NT2/D1 (cell line): ENCODE results near the gene ABCC10.
A peak's percentile ranks its signal among the peaks of the same experiment; 100 is the strongest.
"Not testable (repeated sequence)": the region's sequence is repeated elsewhere in the genome, so short reads cannot be mapped to it uniquely, and the experiment has no call there.

Experiments used
- DNase-seq: peaks from one replicate; pipeline ENCODE4 v3.0.0-alpha.2; 2011; ENCODE audit warnings: low read depth, low spot score
- H3K27me3 ChIP-seq: 2 replicates; pipeline ENCODE4 v1.6.0; 2011; ENCODE audit warnings: mild to moderate bottlenecking; ENCODE audit not compliant: insufficient read length, insufficient read depth
- H3K36me3 ChIP-seq: 2 replicates; pipeline ENCODE4 v1.6.1; 2011; ENCODE audit warnings: mild to moderate bottlenecking, low read length, mixed read lengths; ENCODE audit not compliant: insufficient read depth, insufficient read length
- H3K4me1 ChIP-seq: 2 replicates; pipeline ENCODE4 v1.5.1; 2011; ENCODE audit not compliant: insufficient read depth, insufficient read length
- H3K4me3 ChIP-seq: 2 replicates; pipeline ENCODE4 v1.5.1; 2011; ENCODE audit warnings: low read depth; ENCODE audit not compliant: insufficient read length
- H3K9ac ChIP-seq: 2 replicates; pipeline ENCODE4 v1.6.0; 2011; ENCODE audit warnings: low read depth; ENCODE audit not compliant: insufficient read length
- H3K9me3 ChIP-seq: 2 replicates; pipeline ENCODE4 v1.5.1; 2011; ENCODE audit warnings: mild to moderate bottlenecking, low read length; ENCODE audit not compliant: insufficient read depth
- SUZ12 ChIP-seq: IDR thresholded peaks from 2 replicates; pipeline ENCODE4 v1.6.1; 2011; ENCODE audit not compliant: insufficient read length, insufficient read depth; ENCODE audit errors: extremely low read depth
- YY1 ChIP-seq: IDR thresholded peaks from 2 replicates; pipeline ENCODE4 v1.6.1; 2011; ENCODE audit not compliant: insufficient read length, insufficient read depth
- ZNF274 ChIP-seq: IDR thresholded peaks from 2 replicates; pipeline ENCODE4 v1.6.1; 2011; ENCODE audit warnings: mild to moderate bottlenecking, low read depth, low read length

The ABCC10 gene

DNA sequence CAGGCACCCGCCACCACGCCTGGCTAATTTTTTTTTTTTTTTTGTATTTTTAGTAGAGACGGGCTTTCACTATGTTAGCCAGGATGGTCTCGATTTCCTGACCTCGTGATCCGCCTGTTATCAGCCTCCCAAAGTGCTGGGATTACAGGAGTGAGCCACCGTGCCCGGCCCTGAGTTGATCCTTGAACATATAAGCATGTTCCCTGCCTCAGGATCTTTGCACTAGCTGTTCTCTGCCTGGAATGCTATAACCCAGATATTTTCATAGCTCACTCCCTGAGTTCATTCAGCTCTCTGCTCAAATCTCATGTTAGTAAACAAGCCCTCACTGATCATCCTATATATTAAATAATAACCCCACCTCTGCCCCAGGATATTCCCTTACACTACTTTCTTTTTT is 37.0 kb downstream of the ABCC10 start:
- TF ChIP-seq ZNF274 (no peak), SUZ12 (no peak), YY1 (no peak)

DNA sequence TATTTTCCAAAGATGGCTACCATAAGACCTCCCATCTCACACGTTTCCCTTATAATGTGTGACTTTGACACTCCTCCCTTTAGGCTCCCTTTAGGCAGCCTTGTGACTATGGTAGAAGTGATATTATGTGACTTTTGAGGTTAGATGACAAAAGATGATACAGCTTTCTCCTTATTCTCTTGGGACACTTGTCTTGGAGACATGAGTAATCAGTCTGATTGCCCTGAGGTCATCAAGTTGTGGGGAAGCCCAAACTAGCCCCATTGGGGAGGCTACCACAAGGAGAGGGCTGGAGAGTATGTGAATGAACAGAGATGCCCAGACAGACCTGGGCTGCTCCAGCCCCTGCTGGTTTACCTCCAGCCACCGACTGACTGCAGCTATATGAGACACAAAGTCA is 38.6 kb downstream of the ABCC10 start:
- TF ChIP-seq ZNF274 (no peak), SUZ12 (no peak), YY1 (no peak)
- H3K9ac ChIP-seq = no peak overlapping the region
- H3K4me1 ChIP-seq = peaks cover 10% of the 10 kb centered on the region
- H3K9me3 ChIP-seq = no peaks in the 10 kb centered on the region
- H3K27me3 ChIP-seq = no peaks in the 10 kb centered on the region
- H3K36me3 ChIP-seq = no peaks in the 10 kb centered on the region
- no peak for DNase-seq
- H3K4me3 ChIP-seq = no peak overlapping the region

More for the DNA sequence above, 37.0 kb downstream of the ABCC10 start:
- DNase-seq = no peak
- no peak overlapping the region for H3K9ac ChIP-seq
- H3K36me3 ChIP-seq = no peaks in the 10 kb centered on the region
- no peaks in the 10 kb centered on the region for H3K9me3 ChIP-seq
- H3K4me3 ChIP-seq = no peak overlapping the region
- no peaks in the 10 kb centered on the region for H3K27me3 ChIP-seq
- H3K4me1 ChIP-seq = peaks cover 10% of the 10 kb centered on the region

DNA sequence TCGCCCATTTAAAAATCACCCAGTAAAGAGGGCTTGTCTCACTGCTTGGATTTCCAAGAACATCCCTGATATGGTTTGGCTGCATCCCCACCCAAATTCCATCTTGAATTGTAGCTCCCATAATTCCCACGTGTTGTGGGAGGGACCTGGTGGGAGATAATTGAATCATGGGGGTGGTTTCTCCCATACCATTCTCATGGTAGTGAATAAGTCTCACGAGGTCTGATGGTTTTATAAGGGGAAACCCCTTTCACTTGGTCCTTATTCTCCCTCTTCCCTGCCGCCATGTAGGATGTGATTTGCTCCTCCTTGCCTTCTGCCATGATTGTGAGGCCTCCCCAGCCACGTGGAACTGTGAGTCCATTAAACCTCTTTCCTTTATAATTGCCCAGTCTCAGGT is 39.9 kb downstream of the ABCC10 start:
- not testable (repeated sequence) for H3K4me1 ChIP-seq, H3K9me3 ChIP-seq, H3K36me3 ChIP-seq, DNase-seq, H3K4me3 ChIP-seq, H3K27me3 ChIP-seq, H3K9ac ChIP-seq

DNA sequence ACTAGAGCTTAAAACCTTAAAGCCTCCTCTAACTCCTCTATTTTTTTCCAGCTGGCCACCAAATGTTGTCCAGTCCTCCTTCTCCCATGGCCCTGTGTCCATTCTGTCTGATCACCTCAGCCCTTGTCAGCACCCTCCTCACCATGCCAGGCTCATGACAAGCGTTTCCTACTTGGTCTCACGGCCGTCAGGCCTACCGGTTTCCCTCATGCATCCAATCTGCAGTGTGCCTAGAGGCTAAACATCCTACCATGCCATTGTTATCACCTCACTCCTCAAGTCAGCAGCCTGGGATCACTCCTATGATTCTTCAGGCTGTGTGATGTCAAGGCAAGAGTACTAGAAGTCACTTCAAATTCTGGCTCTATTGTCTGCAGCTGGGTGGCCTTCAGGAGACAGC is 40.4 kb downstream of the ABCC10 start:
- no peak overlapping the region for H3K4me3 ChIP-seq
- TF ChIP-seq YY1 = no peak
- TF ChIP-seq ZNF274 = no peak
- TF ChIP-seq SUZ12 = no peak
- no peaks in the 10 kb centered on the region for H3K9me3 ChIP-seq
- no peak for DNase-seq
- peaks cover 10% of the 10 kb centered on the region for H3K4me1 ChIP-seq
- no peaks in the 10 kb centered on the region for H3K36me3 ChIP-seq
- no peaks in the 10 kb centered on the region for H3K27me3 ChIP-seq
- no peak overlapping the region for H3K9ac ChIP-seq

DNA sequence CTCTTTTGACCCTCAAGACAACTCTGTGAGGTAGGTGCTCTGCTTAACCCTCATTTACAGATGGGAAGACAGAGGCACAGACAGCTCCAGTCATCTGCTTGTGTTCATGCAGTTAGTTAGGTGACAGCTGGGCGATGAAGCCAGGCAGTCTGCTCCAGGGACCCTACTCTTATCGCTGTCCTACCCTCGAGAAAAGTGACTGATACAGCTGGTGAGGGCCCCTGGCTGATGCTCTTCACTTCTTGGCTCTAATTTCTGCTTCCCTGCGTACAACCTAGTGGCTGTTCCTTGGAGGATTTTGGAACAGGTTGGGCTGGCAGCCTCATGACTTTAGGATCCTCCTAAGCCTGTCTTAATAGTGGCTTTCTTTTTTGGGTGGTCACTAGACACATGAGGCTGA is 40.9 kb downstream of the ABCC10 start:
- Histone ChIP-seq H3K27me3 (no peaks in the 10 kb centered on the region), H3K9me3 (no peaks in the 10 kb centered on the region), H3K36me3 (no peaks in the 10 kb centered on the region), H3K4me1 (peaks cover 10% of the 10 kb centered on the region), H3K9ac (no peak overlapping the region), H3K4me3 (no peak overlapping the region)
- TF ChIP-seq YY1 (no peak), SUZ12 (no peak), ZNF274 (no peak)
- no peak for DNase-seq

DNA sequence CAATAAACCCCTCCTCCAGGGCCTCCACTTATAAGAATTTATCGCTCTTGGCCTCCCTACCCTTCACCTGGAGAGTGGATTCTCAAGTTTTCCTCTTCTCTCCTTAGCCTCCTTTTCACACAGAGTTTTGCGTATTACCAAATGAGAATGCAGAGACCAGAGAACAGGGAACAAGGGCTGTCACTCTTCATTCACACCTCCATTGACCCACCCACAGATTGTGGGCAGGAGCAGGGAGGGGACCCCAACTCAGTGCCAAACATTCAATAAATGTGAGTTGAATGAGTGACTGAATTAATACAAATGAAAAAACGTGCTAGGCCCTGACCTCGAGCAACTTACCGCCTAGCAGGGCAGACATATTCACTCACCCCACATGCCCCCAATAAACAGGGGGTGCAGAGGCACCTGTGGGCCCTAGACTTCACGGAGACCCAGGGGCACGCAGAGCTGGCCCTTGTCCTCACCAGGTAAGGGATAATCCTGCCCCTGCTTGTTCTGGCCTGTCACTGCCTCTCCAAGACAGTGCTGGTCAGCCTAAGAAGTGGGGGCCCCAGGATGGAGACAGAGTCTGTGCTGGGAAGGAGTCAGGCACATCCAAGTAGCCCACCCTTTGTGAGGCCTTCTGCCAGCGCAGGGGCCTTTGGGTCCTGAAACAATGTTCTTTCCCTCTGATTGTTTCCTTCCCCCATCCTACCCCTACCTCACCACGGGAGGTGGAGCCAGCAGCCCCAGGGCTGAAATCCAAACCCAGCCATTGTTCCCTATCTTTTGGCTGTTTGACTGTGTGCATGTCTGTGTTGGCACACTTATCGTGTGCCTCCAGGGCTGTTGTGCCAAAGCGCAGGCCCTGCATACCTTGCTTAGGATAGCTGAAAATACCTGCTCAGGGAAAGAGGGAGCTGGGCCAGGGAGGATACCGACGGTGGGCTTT is 41.7 kb downstream of the ABCC10 start:
- Histone ChIP-seq H3K9ac (peak overlapping the region; percentile 24), H3K4me3 (no peak overlapping the region), H3K9me3 (no peaks in the 10 kb centered on the region), H3K4me1 (peaks cover 10% of the 10 kb centered on the region), H3K36me3 (no peaks in the 10 kb centered on the region), H3K27me3 (no peaks in the 10 kb centered on the region)
- no peak for DNase-seq
- TF ChIP-seq ZNF274 (no peak), SUZ12 (no peak), YY1 (no peak)

DNA sequence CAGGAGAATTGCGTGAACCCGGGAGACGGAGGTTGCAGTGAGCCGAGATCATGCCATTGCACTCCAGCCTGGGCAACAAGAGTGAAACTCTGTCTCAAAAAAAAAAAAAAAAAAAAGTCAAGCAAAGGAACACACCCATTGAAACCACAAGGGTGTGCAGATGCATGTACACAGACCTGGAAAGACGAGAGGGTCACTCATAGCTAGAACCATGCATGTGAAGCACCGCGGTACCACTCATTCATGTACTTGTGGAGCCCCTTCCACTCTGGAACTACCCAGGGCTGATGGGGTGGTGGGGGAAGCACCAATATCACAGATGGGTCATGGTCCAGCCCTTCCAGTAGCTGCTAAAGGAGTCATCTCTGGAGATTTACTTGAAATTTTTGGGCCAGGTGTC is 42.6 kb downstream of the ABCC10 start:
- TF ChIP-seq SUZ12 = no peak
- TF ChIP-seq YY1 = no peak
- no peak for TF ChIP-seq ZNF274
- Histone ChIP-seq H3K27me3 (no peaks in the 10 kb centered on the region), H3K4me3 (no peak overlapping the region)

More for the DNA sequence above, 42.6 kb downstream of the ABCC10 start:
- H3K9ac ChIP-seq = no peak overlapping the region
- H3K4me1 ChIP-seq = peaks cover 10% of the 10 kb centered on the region
- no peak for DNase-seq
- no peaks in the 10 kb centered on the region for H3K36me3 ChIP-seq
- no peaks in the 10 kb centered on the region for H3K9me3 ChIP-seq
